ENCODE data around the gene PDE2A.

PDE2A gene

DNA sequence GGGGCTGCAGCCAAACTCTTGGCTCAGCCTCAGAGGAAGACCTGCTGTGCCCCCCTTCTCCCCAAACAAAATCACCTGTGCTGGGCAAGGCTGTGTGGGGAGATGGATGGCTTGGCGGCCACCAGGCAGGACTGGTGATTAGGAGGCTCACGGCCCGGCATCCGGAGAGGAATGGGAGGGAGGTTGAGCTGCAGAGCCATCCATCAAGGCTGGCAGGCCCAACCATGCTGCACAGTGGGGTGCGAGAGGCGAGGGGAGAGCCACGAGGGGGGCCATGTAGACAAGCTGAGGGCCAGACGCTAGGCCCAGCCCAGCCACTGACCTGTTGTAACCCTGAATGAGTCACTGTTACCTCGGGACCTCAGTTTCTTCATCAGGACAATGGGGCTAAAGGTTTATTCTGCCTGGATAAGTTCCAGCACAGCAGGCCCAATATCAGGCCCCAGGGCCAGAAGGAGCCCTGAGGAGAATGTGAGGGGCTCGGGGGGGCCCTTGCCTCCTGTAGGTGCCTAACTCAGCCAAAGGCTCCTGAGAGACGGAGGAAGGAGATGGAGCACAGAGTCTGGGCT is 18.2 kb downstream of the PDE2A start:
- POLR2A ChIA-PET (ENCODE audit: low non-redundant PET), result no interaction called here
- no peak overlapping the region for H3K27ac ChIP-seq
- TF ChIP-seq, protein P1, sequence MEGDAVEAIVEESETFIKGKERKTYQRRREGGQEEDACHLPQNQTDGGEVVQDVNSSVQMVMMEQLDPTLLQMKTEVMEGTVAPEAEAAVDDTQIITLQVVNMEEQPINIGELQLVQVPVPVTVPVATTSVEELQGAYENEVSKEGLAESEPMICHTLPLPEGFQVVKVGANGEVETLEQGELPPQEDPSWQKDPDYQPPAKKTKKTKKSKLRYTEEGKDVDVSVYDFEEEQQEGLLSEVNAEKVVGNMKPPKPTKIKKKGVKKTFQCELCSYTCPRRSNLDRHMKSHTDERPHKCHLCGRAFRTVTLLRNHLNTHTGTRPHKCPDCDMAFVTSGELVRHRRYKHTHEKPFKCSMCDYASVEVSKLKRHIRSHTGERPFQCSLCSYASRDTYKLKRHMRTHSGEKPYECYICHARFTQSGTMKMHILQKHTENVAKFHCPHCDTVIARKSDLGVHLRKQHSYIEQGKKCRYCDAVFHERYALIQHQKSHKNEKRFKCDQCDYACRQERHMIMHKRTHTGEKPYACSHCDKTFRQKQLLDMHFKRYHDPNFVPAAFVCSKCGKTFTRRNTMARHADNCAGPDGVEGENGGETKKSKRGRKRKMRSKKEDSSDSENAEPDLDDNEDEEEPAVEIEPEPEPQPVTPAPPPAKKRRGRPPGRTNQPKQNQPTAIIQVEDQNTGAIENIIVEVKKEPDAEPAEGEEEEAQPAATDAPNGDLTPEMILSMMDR (conservative IDR thresholded peaks at IDR 0.05; ENCODE audit: low read depth), result no peak
- DNase-seq (ENCODE audit: low spot score), result no peak
- CTCF ChIA-PET, result interaction anchor here (0.7 to 1.3 kb wide), 2 partner anchors 28 to 724 kb away, joined by 3 to 6 read pairs; no protein-coding TSS in a partner anchor

DNA sequence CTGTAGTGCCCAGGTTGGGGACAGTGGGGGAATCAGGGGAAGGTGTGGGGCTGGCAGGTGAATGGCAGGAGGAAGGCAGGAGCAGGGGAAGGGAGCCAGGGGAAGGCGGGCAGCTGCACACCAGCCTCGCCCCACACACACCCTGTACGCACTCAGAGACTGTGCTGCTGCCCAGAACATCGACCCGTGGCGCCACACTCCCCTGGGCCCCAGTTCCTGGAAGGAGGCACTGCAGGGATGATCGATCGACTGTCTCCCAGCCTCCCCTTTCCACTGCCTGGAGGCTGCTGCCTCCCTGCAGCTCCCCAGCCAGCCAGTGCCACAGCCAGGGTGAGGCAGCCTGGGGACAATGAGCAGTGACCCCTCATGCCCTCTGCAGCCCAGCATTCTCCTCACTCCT is 19.2 kb downstream of the PDE2A start:
- no peak overlapping the region for H3K27ac ChIP-seq
- POLR2A ChIA-PET (ENCODE audit: low non-redundant PET), result no interaction called here
- TF ChIP-seq, protein P1 (conservative IDR thresholded peaks at IDR 0.05; ENCODE audit: low read depth), result no peak
- DNase-seq (ENCODE audit: low spot score), result no peak
- CTCF ChIA-PET, result interaction anchor here (0.5 to 0.6 kb wide), 2 partner anchors 12 to 265 kb away, joined by 4 read pairs; no protein-coding TSS in a partner anchor

- TF ChIP-seq, protein P1 (conservative IDR thresholded peaks at IDR 0.05; ENCODE audit: low read depth), result no peak
- no peak for DNase-seq (ENCODE audit: low spot score)
- H3K27ac ChIP-seq, result no peak overlapping the region
- CTCF ChIA-PET, result no interaction called here
- POLR2A ChIA-PET (ENCODE audit: low non-redundant PET), result no interaction called here
Observed at GRCh38 chr11:72653649-72654048, 20.6 kb downstream of the PDE2A start.

DNA sequence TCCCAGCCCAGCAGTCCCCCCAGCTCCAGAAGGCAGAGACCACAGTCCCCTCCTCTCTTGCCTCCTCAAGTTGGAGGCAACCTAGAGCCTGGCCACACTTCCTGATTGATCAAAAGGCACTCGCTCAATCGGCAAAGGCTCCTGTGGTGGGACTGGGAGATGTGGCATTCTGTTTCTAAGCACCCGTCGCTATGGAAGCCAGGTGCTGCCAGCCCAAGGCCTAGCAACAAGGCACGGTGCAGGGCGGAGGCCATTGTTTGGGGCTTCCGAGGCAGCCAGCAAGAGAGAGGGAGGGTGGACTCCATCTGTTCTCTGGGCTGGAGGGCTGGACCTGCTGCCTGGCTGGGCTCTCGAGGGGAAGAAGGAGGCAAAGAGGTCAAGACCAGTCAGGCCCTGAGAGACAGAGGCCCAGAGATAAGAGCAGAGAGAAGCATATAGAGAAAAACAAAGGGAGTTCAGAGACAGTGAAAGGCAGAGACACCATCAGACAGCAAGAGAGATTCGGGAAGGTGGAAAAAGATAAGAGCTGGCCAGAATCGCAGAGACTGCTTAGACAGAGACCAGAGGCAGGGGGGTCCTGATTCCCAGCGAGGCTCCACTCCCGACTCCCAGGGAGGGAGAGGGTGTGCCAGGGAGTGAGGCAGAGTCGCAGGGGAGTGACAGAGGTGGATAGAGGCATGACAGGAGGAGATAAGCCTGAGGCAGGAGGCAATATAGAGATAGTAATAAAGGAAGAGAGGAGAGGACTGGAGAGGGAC is 21.2 kb downstream of the PDE2A start:
- TF ChIP-seq, protein P1 (conservative IDR thresholded peaks at IDR 0.05; ENCODE audit: low read depth), result no peak
- no peak for DNase-seq (ENCODE audit: low spot score)
- POLR2A ChIA-PET (ENCODE audit: low non-redundant PET), result no interaction called here
- CTCF ChIA-PET, result interaction anchor here (0.8 kb wide), 1 partner anchor 13 kb away, joined by 3 read pairs; no protein-coding TSS in a partner anchor
- no peak overlapping the region for H3K27ac ChIP-seq

GRCh38 chr11:72652133-72652532 is 22.1 kb downstream of the PDE2A start:
- TF ChIP-seq, protein P1 (conservative IDR thresholded peaks at IDR 0.05; ENCODE audit: low read depth), result no peak
- DNase-seq (ENCODE audit: low spot score), result no peak
- CTCF ChIA-PET, result interaction anchor here (0.8 kb wide), 1 partner anchor 13 kb away, joined by 3 read pairs; no protein-coding TSS in a partner anchor
- POLR2A ChIA-PET (ENCODE audit: low non-redundant PET), result no interaction called here
- H3K27ac ChIP-seq, result no peak overlapping the region

- CTCF ChIA-PET, result no interaction called here
- POLR2A ChIA-PET (ENCODE audit: low non-redundant PET), result no interaction called here
Observed at GRCh38 chr11:72649215-72649976, 24.8 kb downstream of the PDE2A start.

More at GRCh38 chr11:72649215-72649976, 24.8 kb downstream of the PDE2A start:
- DNase-seq (ENCODE audit: low spot score), result no peak
- H3K27ac ChIP-seq, result no peak overlapping the region
- TF ChIP-seq, protein P1 (conservative IDR thresholded peaks at IDR 0.05; ENCODE audit: low read depth), result no peak
